Measurements from ENCODE around the gene SARS1.

Gene SARS1

DNA sequence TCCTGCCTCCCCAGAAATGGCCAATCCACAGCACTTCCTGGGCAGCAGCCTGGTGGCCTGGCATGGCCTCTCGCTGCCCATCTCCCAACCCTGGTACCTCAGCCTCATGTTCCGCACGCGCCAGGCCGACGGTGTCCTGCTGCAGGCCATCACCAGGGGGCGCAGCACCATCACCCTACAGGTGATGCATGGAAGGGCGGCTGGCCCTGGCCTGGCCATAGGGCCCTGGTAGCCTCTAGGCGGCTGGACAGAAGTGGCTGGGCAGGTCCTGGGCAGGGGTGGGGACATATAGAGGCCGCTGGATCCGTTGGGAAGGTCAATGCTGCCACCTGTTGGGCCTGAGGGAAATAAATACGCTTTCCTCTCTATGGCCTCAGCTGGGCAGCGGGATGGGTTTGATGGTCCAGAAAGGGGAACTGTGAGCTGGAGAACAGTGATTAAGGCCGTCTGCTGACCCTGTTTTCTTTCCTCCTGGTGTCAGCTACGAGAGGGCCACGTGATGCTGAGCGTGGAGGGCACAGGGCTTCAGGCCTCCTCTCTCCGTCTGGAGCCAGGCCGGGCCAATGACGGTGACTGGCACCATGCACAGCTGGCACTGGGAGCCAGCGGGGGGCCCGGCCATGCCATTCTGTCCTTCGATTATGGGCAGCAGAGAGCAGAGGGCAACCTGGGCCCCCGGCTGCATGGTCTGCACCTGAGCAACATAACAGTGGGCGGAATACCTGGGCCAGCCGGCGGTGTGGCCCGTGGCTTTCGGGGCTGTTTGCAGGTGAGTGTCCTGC lies 50.1 kb downstream of the SARS1 start:
- peak; percentile 93 for DNase-seq

- no peak for DNase-seq
Observed at GRCh38 chr1:109264379-109264755, 50.6 kb downstream of the SARS1 start.

- DNase-seq, result no peak
Observed at GRCh38 chr1:109265016-109265415, 51.3 kb downstream of the SARS1 start.

GRCh38 chr1:109265741-109266330 lies 52.1 kb downstream of the SARS1 start:
- no peak for DNase-seq

DNA sequence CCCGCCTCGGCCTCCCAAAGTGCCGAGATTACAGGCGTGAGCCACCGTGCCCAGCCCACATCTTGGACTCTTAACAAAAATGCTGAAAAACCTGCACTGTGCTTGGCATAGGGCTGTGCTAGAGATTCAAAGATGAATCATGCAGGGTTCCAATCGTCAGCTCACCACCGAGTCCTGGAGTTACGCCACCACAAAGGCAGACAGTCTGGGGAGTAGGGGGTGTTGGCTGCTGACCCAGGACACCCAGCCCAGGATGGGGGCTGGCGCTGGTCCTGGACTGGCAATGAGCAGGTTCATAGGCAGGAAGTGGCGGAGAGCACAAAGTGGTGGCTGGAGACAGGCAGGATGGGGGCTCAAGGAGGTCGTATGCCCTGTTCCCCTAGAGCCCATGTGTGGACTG lies 53.2 kb downstream of the SARS1 start:
- no peak for DNase-seq

DNA sequence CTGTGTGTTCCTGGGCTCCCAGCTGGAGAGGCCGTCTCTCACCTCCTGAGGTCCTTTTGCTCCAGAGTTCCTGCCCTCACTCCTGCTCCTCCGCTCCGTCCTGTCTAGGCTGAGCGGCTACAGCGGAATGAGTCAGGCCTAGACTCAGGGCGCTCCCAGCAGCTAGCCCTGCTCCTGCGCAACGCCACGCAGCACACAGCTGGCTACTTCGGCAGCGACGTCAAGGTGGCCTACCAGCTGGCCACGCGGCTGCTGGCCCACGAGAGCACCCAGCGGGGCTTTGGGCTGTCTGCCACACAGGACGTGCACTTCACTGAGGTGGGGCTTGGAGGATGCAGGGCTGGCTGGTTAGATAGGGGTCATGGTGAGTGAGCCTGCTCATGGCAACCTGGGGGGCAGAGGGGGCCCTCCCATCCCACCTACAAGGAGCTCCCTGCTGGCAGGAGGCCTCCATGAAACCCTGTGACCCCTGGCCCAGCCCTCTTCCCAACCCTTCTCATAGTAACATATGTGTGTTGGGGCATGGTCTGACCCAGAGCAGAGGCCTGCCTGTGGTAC lies 54.1 kb downstream of the SARS1 start:
- no peak for DNase-seq

DNA sequence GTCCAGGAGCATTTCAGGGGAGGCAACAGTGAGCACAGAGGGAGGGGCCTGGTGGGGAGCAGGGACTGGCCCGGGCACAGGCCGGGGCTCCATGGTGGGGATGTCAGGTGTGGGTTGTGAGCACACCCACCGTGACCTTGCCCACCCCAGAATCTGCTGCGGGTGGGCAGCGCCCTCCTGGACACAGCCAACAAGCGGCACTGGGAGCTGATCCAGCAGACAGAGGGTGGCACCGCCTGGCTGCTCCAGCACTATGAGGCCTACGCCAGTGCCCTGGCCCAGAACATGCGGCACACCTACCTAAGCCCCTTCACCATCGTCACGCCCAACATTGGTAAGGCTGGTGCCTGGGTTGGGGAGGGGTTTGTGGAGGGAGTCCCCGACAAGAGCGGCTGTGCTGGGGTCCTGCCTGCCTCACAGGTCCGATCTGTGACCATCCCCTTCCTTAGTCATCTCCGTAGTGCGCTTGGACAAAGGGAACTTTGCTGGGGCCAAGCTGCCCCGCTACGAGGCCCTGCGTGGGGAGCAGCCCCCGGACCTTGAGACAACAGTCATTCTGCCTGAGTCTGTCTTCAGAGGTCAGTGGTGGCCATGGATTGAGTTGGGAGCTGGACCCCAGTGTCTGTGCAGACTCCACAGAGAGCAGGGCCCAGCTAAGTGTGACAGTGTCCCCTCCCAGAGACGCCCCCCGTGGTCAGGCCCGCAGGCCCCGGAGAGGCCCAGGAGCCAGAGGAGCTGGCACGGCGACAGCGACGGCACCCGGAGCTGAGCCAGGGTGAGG lies 54.9 kb downstream of the SARS1 start:
- DNase-seq, result no peak

DNA sequence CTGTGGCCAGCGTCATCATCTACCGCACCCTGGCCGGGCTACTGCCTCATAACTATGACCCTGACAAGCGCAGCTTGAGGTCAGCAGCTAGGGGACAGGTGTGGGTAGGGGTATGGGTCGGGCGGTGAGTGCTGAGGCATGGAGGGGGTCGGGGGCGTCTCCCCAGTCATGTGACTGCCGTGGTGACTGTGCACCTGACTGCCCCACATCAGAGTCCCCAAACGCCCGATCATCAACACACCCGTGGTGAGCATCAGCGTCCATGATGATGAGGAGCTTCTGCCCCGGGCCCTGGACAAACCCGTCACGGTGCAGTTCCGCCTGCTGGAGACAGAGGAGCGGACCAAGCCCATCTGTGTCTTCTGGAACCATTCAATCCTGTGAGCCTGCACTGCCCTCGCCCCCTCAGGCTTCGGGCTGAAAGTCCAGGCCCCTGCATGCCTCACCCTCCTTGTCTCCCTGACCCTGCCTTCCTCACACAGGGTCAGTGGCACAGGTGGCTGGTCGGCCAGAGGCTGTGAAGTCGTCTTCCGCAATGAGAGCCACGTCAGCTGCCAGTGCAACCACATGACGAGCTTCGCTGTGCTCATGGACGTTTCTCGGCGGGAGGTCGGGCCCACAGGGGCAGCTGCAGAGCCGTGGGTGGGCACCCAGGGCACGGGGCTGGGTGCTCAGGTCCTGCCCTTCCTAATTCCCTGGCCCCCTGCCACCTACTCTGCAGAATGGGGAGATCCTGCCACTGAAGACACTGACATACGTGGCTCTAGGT lies 55.7 kb downstream of the SARS1 start:
- no peak for DNase-seq

- no peak for DNase-seq
Observed at GRCh38 chr1:109269981-109270622, 56.4 kb downstream of the SARS1 start.

DNA sequence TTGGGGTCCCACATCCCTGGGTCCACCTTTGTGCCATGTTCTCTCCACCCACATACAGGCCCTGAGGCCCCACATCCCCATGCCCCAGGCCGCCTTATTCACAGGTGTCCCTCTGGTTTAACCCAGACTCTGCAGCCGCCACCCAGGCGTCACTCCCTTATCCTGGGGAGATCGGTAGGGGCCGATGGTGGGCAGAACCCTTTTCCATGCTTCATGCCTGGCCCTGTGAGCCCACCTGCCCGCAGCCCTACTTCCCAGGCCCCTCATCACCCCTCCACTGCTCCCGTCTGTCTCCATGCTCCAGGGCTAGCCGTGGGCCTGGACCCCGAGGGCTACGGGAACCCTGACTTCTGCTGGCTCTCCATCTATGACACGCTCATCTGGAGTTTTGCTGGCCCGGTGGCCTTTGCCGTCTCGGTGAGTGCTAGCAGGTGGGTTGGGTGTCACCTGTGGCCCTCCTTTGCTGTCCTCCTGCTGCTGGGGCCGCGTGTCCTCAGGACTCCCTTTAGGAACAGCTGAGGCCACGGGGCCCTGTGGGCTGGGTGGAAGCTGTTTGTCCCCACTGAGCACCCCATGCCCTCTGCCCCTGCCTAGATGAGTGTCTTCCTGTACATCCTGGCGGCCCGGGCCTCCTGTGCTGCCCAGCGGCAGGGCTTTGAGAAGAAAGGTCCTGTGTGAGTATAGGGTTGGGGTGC lies 57.1 kb downstream of the SARS1 start:
- DNase-seq, result no peak

DNA sequence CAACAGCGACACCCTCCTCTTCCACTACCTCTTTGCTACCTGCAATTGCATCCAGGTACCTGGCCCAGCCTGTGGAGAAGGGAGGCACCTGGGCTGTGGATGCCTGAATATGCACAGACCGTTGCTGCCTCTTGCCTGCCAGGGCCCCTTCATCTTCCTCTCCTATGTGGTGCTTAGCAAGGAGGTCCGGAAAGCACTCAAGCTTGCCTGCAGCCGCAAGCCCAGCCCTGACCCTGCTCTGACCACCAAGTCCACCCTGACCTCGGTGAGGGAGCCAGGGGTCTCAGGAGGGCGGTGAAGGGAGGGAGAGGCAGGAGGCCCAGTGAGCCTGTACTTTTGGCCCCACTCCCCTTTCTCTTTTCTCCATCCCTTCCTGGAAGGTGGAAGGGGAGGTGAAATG lies 57.7 kb downstream of the SARS1 start:
- no peak for DNase-seq

GRCh38 chr1:109272021-109272799 lies 58.5 kb downstream of the SARS1 start:
- no peak for DNase-seq

- no peak for DNase-seq
Observed at GRCh38 chr1:109272831-109273547, 59.3 kb downstream of the SARS1 start.

- DNase-seq, result no peak
Observed at GRCh38 chr1:109273570-109274288, 60.0 kb downstream of the SARS1 start.

- DNase-seq, result no peak
Observed at GRCh38 chr1:109274533-109275476, 61.1 kb downstream of the SARS1 start.

GRCh38 chr1:109275706-109276345 lies 62.1 kb downstream of the SARS1 start:
- DNase-seq, result no peak

DNA sequence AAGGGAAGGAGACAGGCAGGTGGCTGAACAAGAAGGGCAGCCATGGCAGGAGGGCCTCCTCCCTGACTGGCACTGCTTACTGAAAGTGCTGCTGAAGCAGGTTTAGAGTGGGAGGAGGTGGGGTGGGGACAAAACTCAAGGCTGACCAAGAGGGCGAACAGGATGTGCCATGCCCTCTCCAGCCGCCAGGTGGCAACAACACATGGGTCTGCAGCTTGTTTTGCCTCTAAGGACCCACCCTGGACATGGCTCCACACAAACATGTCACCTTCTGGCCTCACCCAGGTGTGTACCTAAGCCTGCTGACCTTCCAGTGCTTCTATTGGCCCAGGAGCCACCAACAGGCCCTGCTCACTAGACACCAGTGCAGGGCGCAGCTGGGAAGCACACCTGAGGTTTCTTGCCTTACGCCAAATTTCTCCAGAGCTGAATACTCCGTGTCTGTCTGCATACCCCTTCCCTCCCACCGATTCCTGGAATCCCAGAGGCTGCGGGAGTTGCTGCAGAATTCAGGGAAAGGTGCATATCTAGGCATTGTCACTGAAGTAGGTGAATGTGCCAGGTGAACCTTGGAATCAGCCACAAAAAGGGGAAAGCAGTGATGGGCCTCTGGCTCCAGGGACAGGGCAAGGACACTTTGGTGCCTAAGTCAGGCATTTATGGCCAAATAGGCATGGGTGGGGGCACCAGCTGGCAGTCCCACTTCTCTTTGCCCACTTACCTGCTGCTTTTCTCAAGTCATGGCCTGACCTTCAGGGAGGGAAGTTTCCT lies 63.9 kb downstream of the SARS1 start:
- DNase-seq, result peak; percentile 86

All from stimulated activated CD8-positive, alpha-beta memory T cell treated with anti-CD3 and anti-CD28 coated beads, Interleukin-4, amount 100 ng/mL, for 48 hours (primary cell).